HG03095 (cell line): ENCODE results near the gene XPR1.
"Not testable (repeated sequence)": the region's sequence is repeated elsewhere in the genome, so short reads cannot be mapped to it uniquely, and the experiment has no call there.

Source experiments
- ATAC-seq: cut with Tn5 transposase; IDR thresholded peaks from one replicate; pipeline ENCODE4 v1.9.1; 2021; ENCODE audit warnings: moderate library complexity; ENCODE audit not compliant: unreplicated experiment

XPR1 gene

DNA sequence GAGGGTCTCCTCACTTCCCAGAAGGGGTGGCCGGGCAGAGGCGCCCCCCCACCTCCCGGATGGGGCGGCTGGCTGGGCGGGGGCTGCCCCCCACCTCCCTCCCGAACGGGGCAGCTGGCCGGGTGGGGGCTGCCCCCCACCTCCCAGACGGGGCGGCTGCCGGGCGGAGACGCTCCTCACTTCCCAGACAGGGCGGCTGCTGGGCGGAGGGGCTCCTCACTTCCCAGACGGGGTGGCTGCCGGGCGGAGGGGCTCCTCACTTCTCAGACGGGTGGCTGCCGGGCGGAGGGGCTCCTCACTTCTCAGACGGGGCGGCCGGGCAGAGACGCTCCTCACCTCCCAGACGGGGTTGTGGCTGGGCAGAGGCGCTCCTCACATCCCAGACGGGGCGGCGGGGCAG lies 78.9 kb downstream of the XPR1 start:
- ATAC-seq: not testable (repeated sequence)

- not testable (repeated sequence) for ATAC-seq
These were observed 79.4 kb downstream of the XPR1 start for GRCh38 chr1:180711260-180711659.

DNA sequence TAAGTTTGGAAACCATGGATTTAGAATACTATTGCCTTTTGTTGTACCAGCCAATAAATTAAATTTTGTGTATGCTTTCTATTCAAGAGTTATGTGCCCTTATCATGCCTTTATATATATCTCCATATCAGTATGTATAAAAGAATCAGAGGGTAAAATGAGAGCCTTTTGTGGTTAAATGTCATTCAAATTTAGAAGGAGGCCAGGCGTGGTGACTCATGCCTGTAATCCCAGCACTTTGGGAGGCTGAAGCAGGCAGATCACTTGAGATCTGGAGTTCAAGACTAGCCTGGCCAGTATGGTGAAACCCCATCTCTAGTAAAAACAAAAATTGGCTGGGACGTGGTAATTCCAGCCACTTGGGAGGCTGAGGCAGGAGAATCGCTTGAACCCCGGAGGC lies 88.9 kb downstream of the XPR1 start:
- ATAC-seq: no peak

GRCh38 chr1:180722586-180722985 lies 90.8 kb downstream of the XPR1 start:
- no peak for ATAC-seq

DNA sequence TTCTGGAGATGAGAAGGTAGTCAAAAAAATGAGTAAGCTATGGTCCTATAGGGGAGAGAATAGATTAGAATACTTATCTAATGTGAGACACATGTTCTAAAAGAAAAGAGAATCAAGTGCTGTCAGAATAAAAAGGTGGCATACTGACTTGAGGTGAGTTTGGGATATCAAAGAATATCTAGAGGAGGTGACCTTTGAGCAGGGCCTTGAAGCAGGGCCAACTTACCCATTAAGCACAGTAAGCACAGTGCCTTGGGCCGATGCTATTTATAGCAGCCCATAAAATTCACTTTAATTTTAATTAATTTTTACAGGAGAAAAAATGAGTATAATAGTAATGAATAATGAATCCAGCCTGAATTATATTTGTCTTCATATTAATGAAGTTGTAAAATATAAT lies 92.2 kb downstream of the XPR1 start:
- ATAC-seq: no peak

GRCh38 chr1:180726024-180726423 lies 94.2 kb downstream of the XPR1 start:
- not testable (repeated sequence) for ATAC-seq

- ATAC-seq: not testable (repeated sequence)
These were observed 95.9 kb downstream of the XPR1 start for GRCh38 chr1:180727751-180728150.

DNA sequence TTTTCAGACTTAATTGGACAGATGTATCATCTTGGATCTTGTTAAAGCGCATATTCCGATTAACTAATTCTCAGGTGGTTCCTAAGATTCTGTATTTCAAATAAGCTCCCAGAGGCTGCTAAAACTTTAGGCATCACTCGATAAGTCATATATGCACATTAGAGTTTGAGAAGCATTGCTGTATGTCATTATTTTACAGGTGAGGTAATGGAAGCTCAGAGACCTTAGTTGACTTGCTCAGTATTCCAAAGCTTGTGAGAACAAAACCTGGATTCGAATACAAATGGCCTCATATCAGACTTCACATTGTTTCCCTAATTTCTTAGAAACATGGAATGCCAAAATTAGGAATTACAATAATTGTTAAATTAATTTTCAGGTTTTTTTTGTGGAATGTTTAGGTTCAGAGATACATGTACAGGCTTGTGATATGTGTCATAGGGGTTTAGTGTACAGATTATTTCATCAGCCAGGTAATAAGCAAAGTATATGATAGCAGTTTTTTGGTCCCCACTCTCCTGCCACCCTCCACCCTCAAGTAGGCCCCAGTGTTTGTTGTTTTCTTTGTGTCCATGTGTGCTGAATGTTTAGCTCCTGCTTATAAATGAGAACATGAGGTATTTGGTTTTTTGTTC lies 96.8 kb downstream of the XPR1 start:
- ATAC-seq: no peak

DNA sequence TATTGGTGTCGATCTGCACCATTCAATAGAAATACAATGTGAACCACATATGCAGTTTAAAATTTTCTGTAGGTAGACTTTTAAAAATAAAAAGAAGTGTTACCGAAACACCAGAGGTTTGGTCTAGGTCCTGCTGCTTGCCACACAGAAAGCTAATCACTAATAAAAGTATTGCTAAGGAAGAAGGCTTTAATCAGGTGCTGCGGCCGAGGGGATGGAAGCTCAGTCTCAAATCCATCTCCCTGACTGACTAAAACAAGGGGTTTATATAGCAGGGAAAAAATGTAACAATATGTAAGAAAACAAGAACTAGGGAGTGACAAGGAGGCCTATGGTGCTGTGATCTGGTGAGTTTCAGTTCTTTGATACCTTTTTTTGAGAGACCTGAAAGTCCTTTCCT lies 99.3 kb downstream of the XPR1 start:
- ATAC-seq: no peak

DNA sequence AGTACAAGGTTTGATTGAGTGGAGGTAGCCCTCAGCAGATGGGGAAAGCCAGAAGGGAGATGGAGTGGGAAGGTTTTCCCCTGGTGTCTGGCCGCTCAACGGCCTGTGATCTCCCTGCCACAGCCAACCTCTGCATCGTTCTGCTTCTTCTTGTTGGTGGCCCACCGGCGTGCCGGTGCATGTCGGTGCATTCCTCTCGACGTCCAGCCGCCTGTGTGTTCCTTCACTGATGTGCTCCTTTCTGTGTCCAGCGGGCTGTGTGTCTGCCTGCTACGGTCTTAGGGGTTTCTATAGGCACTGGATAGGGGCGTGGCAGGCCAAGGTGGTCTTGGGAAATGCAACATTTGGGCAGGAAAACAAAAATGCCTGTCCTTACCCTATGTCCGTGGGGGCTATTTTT lies 101.0 kb downstream of the XPR1 start:
- ATAC-seq: no peak

GRCh38 chr1:180734366-180734765 lies 102.5 kb downstream of the XPR1 start:
- no peak for ATAC-seq

DNA sequence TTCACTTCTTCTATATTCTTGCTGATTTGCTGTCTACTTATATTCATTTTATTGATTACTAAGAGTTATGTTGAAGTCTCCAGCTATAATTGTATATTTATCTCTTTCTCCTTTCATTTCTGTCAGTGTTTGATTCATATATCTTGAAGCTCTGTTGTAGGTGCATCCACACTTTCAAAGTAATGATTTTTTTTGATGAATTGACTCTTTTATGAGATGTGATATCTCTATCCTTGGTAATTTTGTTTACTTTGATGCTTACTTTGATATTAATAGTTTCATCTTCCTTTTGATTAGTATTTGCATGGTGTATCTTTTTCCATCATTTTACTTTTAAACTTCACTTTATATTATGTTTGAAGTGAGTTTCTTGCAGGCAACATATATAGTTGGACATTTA lies 110.8 kb downstream of the XPR1 start:
- no peak for ATAC-seq

DNA sequence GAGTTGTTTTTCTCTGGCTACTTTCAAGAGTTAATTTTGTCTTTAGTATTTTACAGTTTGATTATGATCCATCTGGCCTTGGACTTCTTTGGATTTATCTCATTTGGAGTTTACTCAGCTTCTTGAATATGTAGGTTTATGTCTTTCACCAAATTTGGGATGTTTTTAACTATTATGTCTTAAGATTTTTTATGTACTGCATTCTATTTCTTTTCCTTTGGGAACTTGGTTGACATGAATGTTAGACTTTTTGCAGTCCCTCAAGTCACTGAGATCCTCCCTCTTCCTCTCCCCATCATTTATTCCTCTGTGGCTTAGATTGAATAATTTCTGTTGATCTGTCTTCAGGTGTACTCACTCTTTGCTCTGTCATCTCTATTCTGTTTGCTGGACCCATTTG lies 112.0 kb downstream of the XPR1 start:
- no peak for ATAC-seq

DNA sequence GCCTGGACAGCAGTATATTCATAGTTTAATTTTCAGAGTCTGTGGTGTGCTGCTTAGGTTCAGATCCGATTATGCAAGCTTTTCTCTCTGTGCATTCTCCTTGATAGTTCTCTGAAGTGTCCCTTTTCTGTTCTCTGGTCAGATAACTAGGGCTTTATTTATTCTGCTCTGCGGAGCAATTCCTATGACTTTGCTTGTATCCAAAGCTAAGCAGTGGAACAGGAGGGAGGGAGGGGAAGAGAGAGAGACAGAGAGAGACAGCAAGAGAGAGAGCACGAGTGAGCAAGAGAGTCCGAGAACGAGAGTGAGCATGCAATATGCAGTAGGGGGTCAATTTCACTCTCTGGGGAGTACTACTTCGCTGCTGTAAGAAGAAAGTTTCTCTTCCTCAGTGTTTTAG lies 113.3 kb downstream of the XPR1 start:
- no peak for ATAC-seq

- no peak for ATAC-seq
These were observed 120.1 kb downstream of the XPR1 start for GRCh38 chr1:180751921-180752320.

- no peak for ATAC-seq
These were observed 122.6 kb downstream of the XPR1 start for GRCh38 chr1:180754453-180754852.

DNA sequence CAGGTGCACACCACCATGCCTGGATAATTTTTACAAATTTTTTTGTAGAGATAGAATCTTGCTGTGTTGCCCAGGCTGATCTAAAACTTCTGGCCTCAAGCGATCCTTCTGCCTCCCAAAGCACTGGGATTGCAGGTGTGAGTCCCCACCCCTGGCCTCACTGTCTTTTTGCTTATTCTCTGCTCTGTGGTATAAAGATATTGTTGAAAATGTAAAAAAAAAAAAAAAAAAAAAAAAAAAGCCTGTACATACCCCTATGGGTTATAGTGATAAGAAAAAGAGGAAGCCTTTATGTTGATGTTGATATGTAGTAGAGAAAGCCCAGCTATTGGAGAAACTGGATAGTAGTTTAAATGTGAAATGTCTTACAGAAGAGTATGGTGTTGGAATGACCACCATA lies 125.8 kb downstream of the XPR1 start:
- no peak for ATAC-seq

GRCh38 chr1:180762796-180763195 lies 131.0 kb downstream of the XPR1 start:
- no peak for ATAC-seq

GRCh38 chr1:180765151-180765550 lies 133.3 kb downstream of the XPR1 start:
- ATAC-seq: no peak

DNA sequence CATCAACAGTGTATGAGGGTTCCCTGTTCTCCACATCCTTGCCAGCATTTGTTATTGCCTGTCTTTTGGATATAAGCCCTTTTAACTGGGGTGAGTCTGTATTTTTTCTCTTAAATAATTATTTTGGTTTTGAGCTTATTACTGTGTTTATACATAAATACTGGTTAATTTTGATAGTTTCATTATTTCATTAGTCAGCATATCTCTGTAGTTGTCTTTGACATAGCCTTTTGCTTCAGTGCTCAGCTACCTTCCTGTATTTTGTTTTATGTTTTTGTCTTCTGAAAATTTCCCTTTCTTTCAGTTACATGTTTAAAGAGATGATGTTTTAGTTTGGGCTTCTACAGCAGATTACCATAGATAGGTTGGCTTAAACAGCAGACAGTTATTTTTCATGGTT lies 138.1 kb downstream of the XPR1 start:
- no peak for ATAC-seq

GRCh38 chr1:180773210-180773865 lies 141.5 kb downstream of the XPR1 start:
- ATAC-seq: no peak

GRCh38 chr1:180775801-180776200 lies 144.0 kb downstream of the XPR1 start:
- no peak for ATAC-seq
